A673 (cell line): Measurements from ENCODE around the gene CKM.

Experiments
- EZH2 ChIP-seq: fragments of 200-600 bp; sonication (generic); IDR thresholded peaks from 2 replicates; pipeline ENCODE4 v1.6.1; 2017; ENCODE audit warnings: borderline replicate concordance, low read depth, mild to moderate bottlenecking, mixed read lengths, antibody characterized with exemption, low read length; ENCODE audit not compliant: poor library complexity, severe bottlenecking
- TF ChIP-seq, protein P1 (sequence below): fragments of 300-800, 200-600 bp; sonication (generic); conservative IDR thresholded peaks from 2 replicates; pipeline ENCODE4 v1.5.1; 2017; ENCODE audit warnings: low read depth, mild to moderate bottlenecking, antibody characterized with exemption, low read length, moderate library complexity, mixed read lengths

DNA sequence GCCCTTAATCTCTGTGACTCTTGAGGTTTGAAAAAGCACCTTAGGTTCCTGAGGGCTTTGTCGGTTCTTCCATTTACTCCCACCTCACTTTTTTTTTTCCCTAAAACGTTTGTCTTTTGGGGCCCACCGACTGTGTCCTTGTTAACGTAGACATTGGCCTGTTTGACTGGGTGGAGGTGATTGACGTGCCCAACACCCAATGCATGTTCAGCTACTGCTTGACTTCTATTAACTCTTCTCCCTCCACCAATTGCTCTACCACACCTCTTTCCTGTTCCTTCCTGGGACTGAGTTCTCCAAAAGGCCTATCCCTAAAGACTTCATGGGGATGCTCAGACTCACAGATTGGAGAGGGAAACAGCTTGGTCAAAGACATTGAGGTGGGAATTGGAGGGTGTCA, 17.3 kb downstream of the CKM start:
- TF ChIP-seq, protein P1, sequence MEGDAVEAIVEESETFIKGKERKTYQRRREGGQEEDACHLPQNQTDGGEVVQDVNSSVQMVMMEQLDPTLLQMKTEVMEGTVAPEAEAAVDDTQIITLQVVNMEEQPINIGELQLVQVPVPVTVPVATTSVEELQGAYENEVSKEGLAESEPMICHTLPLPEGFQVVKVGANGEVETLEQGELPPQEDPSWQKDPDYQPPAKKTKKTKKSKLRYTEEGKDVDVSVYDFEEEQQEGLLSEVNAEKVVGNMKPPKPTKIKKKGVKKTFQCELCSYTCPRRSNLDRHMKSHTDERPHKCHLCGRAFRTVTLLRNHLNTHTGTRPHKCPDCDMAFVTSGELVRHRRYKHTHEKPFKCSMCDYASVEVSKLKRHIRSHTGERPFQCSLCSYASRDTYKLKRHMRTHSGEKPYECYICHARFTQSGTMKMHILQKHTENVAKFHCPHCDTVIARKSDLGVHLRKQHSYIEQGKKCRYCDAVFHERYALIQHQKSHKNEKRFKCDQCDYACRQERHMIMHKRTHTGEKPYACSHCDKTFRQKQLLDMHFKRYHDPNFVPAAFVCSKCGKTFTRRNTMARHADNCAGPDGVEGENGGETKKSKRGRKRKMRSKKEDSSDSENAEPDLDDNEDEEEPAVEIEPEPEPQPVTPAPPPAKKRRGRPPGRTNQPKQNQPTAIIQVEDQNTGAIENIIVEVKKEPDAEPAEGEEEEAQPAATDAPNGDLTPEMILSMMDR, result no peak
- TF ChIP-seq EZH2, result no peak
